ENCODE data around the gene SHROOM4.

The SHROOM4 gene

GRCh38 chrX:50707405-50707804 lies 106.6 kb downstream of the SHROOM4 start:
- DNase-seq: no peak

- no peak for DNase-seq
Measured at GRCh38 chrX:50705042-50705441, 109.0 kb downstream of the SHROOM4 start.

- DNase-seq: no peak
Measured at GRCh38 chrX:50704360-50704759, 109.6 kb downstream of the SHROOM4 start.

- DNase-seq: no peak
Measured at GRCh38 chrX:50700921-50701320, 113.1 kb downstream of the SHROOM4 start.

GRCh38 chrX:50698944-50699343 lies 115.0 kb downstream of the SHROOM4 start:
- DNase-seq: no peak

GRCh38 chrX:50697691-50698090 lies 116.3 kb downstream of the SHROOM4 start:
- no peak for DNase-seq

- DNase-seq: peak in 1 of 2 experiments; percentile 3
Measured at GRCh38 chrX:50691820-50692219, 122.2 kb downstream of the SHROOM4 start.

- no peak for DNase-seq
Measured at GRCh38 chrX:50684871-50685270, 129.1 kb downstream of the SHROOM4 start.

GRCh38 chrX:50680990-50681389 lies 133.0 kb downstream of the SHROOM4 start:
- no peak for DNase-seq

- DNase-seq: no peak
Measured at GRCh38 chrX:50677789-50678188, 136.2 kb downstream of the SHROOM4 start.

GRCh38 chrX:50671661-50672060 lies 142.3 kb downstream of the SHROOM4 start:
- DNase-seq: no peak

- DNase-seq: no peak
Measured at GRCh38 chrX:50668860-50669259, 145.1 kb downstream of the SHROOM4 start.

- DNase-seq: no peak
Measured at GRCh38 chrX:50648156-50648555, 165.8 kb downstream of the SHROOM4 start.

- DNase-seq: no peak
Measured at GRCh38 chrX:50644496-50644895, 169.5 kb downstream of the SHROOM4 start.

- DNase-seq: no peak
Measured at GRCh38 chrX:50643525-50644137, 170.4 kb downstream of the SHROOM4 start.

GRCh38 chrX:50638123-50638522 lies 175.9 kb downstream of the SHROOM4 start:
- DNase-seq: peak in 1 of 2 experiments; percentile 3

GRCh38 chrX:50635817-50636365 lies 178.1 kb downstream of the SHROOM4 start:
- DNase-seq: no peak

- no peak for DNase-seq
Measured at GRCh38 chrX:50635162-50635561, 178.8 kb downstream of the SHROOM4 start.

- no peak for DNase-seq
Measured at GRCh38 chrX:50629774-50630173, 184.2 kb downstream of the SHROOM4 start.

GRCh38 chrX:50627696-50628095 lies 186.3 kb downstream of the SHROOM4 start:
- no peak for DNase-seq

- no peak for DNase-seq
Measured at GRCh38 chrX:50626432-50626831, 187.6 kb downstream of the SHROOM4 start.

GRCh38 chrX:50622751-50623150 lies 191.2 kb downstream of the SHROOM4 start:
- no peak for DNase-seq

GRCh38 chrX:50618788-50619558 lies 195.0 kb downstream of the SHROOM4 start:
- no peak for DNase-seq

GRCh38 chrX:50617183-50617582 lies 196.8 kb downstream of the SHROOM4 start:
- no peak for DNase-seq
